Left renal cortex interstitium (tissue), 4 donors: ENCODE results near the gene DDX55. TPM values are rescaled to one million over a fixed set of nuclear protein-coding genes. Genes with fewer than 3 reads are reported as not detected.

Experiments used
- polyA plus RNA-seq, 4 donors: library from polyadenylated mRNA; unstranded; fragments of 120-200 nt; gene quantifications; one replicate each; pipeline ENCODE4 v1.2.1, GENCODE V29; 2013; ENCODE audit not compliant: insufficient read length in 4 of 4

The DDX55 gene
- polyA plus RNA-seq, 4 donors = 22.4 to 49.8 (median 31.7) TPM

Other genes with a start within 250 kb of the DDX55 start
- gene SBNO1, start 237.3 kb upstream of the DDX55 start, polyA plus RNA-seq = 10 to 100 TPM; 24.0 to 33.3 (median 29.5) TPM
- gene KMT5A, start 218.0 kb upstream of the DDX55 start, polyA plus RNA-seq = 10 to 100 TPM; 46.8 to 63.6 (median 49.2) TPM
- 1 to 10 TPM; 5.9 to 6.2 (median 6.2) TPM for gene RILPL2, start 165.4 kb upstream of the DDX55 start, polyA plus RNA-seq
- 10 to 100 TPM; 39.1 to 48.3 (median 44.4) TPM for gene SNRNP35, start 144.0 kb upstream of the DDX55 start, polyA plus RNA-seq
- 10 to 100 TPM; 16.7 to 26.5 (median 21.0) TPM for gene RILPL1, start 68.4 kb upstream of the DDX55 start, polyA plus RNA-seq
- 100 to 1,000 TPM; 189 to 233 (median 227) TPM for gene TMED2, start 17.5 kb upstream of the DDX55 start, polyA plus RNA-seq
- gene EIF2B1, start 31.6 kb downstream of the DDX55 start, polyA plus RNA-seq = 10 to 100 TPM; 63.6 to 70.0 (median 67.3) TPM
- gene GTF2H3, start 31.7 kb downstream of the DDX55 start, polyA plus RNA-seq = 10 to 100 TPM; 30.4 to 38.1 (median 31.9) TPM
- 10 to 100 TPM; 23.0 to 35.7 (median 29.4) TPM for gene TCTN2, start 69.0 kb downstream of the DDX55 start, polyA plus RNA-seq
- gene ATP6V0A2, start 110.3 kb downstream of the DDX55 start, polyA plus RNA-seq = 10 to 100 TPM; 12.8 to 26.9 (median 19.9) TPM
- gene DNAH10, start 160.2 kb downstream of the DDX55 start, polyA plus RNA-seq = 1 to 10 TPM; 4.1 to 7.3 (median 5.3) TPM